HepG2 (cell line): ENCODE data around the gene TPRKB. TPM values are rescaled to one million over a fixed set of nuclear protein-coding genes. Genes with fewer than 3 reads are reported as not detected.

Source experiments
- CCAR2 ChIP-seq: fragments of 200-400 bp; formaldehyde crosslinking; optimal IDR thresholded peaks from 2 replicates; pipeline ENCODE3; 2018; ENCODE audit warnings: low read depth, mild to moderate bottlenecking, low read length, moderate library complexity
- FOXA3 ChIP-seq: IDR thresholded peaks from 2 replicates; pipeline ENCODE4 v1.6.1; 2016; ENCODE audit warnings: missing genetic modification reagents, missing compliant biosample characterization
- FOXP1 ChIP-seq, 2 experiments: fragments of 450-650 bp in 1 of 2; IDR thresholded peaks; 2 replicates each; pipeline ENCODE4 v1.6.1; 2017 to 2018; ENCODE audit warnings: antibody characterized with exemption in 1 of 2
- HMG20A ChIP-seq: IDR thresholded peaks from 2 replicates; pipeline ENCODE4 v1.6.1; 2016; ENCODE audit warnings: borderline replicate concordance
- KDM5B ChIP-seq: sonication (generic); formaldehyde crosslinking; IDR thresholded peaks from 2 replicates; pipeline ENCODE4 v1.4.0; 2020; ENCODE audit warnings: missing genetic modification reagents, mild to moderate bottlenecking, borderline replicate concordance
- MTF1 ChIP-seq: sonication (generic); formaldehyde crosslinking; IDR thresholded peaks from 2 replicates; pipeline ENCODE4 v1.5.0; 2020; ENCODE audit warnings: missing genetic modification reagents
- NCOR1 ChIP-seq: fragments of 200-600 bp; sonication (generic); IDR thresholded peaks from 2 replicates; pipeline ENCODE4 v1.7.0; 2017; ENCODE audit warnings: antibody characterized with exemption, low read length, borderline replicate concordance
- PCBP2 ChIP-seq: fragments of 200-400 bp; formaldehyde crosslinking; optimal IDR thresholded peaks from 2 replicates; pipeline ENCODE3; 2018; ENCODE audit warnings: low read length, low read depth; ENCODE audit not compliant: poor library complexity, severe bottlenecking
- PLRG1 ChIP-seq: fragments of 450-650 bp; conservative IDR thresholded peaks from 2 replicates; pipeline ENCODE4 v1.6.1; 2016
- SMAD9 ChIP-seq: sonication (generic); formaldehyde crosslinking; IDR thresholded peaks from 2 replicates; pipeline ENCODE4 v1.5.1; 2020; ENCODE audit warnings: mild to moderate bottlenecking, missing genetic modification reagents
- ZBTB40 ChIP-seq, 2 experiments: fragments of 450-650 bp in 1 of 2; sonication (generic) in 1 of 2; formaldehyde crosslinking in 1 of 2; IDR thresholded peaks; 2 replicates each; pipeline versions ENCODE4 v1.6.1 to v1.8.0; 2016 to 2022; ENCODE audit warnings: antibody characterized with exemption in 1 of 2, mild to moderate bottlenecking in 1 of 2, missing genetic modification reagents in 1 of 2
- ZC3H4 ChIP-seq: sonication (generic); formaldehyde crosslinking; IDR thresholded peaks from 2 replicates; pipeline ENCODE4 v1.4.0; 2020; ENCODE audit warnings: missing genetic modification reagents, borderline replicate concordance
- ZNF207 ChIP-seq: fragments of 450-650 bp; IDR thresholded peaks from 2 replicates; pipeline ENCODE4 v1.6.1; 2016; ENCODE audit warnings: antibody characterized with exemption, borderline replicate concordance
- ZNF343 ChIP-seq: sonication (generic); formaldehyde crosslinking; IDR thresholded peaks from 2 replicates; pipeline ENCODE4 v1.4.0; 2020; ENCODE audit warnings: mild to moderate bottlenecking, missing genetic modification reagents
- ZNF564 ChIP-seq: sonication (generic); formaldehyde crosslinking; IDR thresholded peaks from 2 replicates; pipeline ENCODE4 v1.8.1; 2023; ENCODE audit warnings: mild to moderate bottlenecking, missing genetic modification reagents
- ZNF766 ChIP-seq: sonication (generic); formaldehyde crosslinking; IDR thresholded peaks from 2 replicates; pipeline ENCODE4 v1.5.0; 2020; ENCODE audit warnings: missing genetic modification reagents, borderline replicate concordance
- ZNF850 ChIP-seq: sonication (generic); formaldehyde crosslinking; conservative IDR thresholded peaks from 2 replicates; pipeline ENCODE4 v1.9.0; 2021; ENCODE audit warnings: mild to moderate bottlenecking, missing genetic modification reagents
- polyA plus RNA-seq, 8 experiments: library from polyadenylated mRNA; depleted of rRNA in 3 of 8; stranded (reverse) in 7 of 8; unstranded in 1 of 8; fragments of >200 nt; fragmentation: Illumina TruSeq in 4 of 8; extraction: Trizol in 4 of 8; gene quantifications; 2 replicates each; pipeline versions ENCODE4 v1.2.1 to v1.2.3, GENCODE V29; 2011 to 2016; ENCODE audit warnings: low read depth in 4 of 8, missing spikeins in 1 of 8, mixed read lengths in 1 of 8; ENCODE audit not compliant: insufficient read depth in 1 of 8
- total RNA-seq, 5 experiments: library from RNA; depleted of rRNA; stranded (reverse); fragments of >200 nt; fragmentation: Illumina TruSeq; extraction: Trizol; gene quantifications; 2 replicates each; pipeline ENCODE4 v1.2.3, GENCODE V29; 2016; ENCODE audit warnings: low read depth in 1 of 5
- TF ChIP-seq, protein P1 (sequence below): sonication (generic); formaldehyde crosslinking; IDR thresholded peaks from 2 replicates; pipeline ENCODE4 v1.4.0; 2020; ENCODE audit warnings: missing genetic modification reagents, low read depth, mild to moderate bottlenecking, borderline replicate concordance

TPRKB gene
- total and polyA plus RNA-seq, 2 of the 13 experiments (the other 11 are each of a cell fraction or from before 2014, with no cell fraction given): 32.0 to 58.0 TPM

- TF ChIP-seq ZBTB40 (IDR thresholded peaks at IDR 0.05) (peak; percentile 96), ZBTB40 (CRISPR knock-in tag; IDR thresholded peaks at IDR 0.05) (peak; percentile 76; the same call in 1 of the 2 replicates), HMG20A (CRISPR knock-in tag) (no peak), FOXA3 (peak; percentile 69), PCBP2 (no peak), PLRG1 (no peak), ZNF766 (0 out of 2 replicates have a peak, but pooled peaks have one; percentile 22), FOXP1 (IDR thresholded peaks at IDR 0.05) (no peak), FOXP1 (CRISPR knock-in tag; IDR thresholded peaks at IDR 0.05) (no peak), CCAR2 (no peak), ZNF850 (CRISPR knock-in tag) (no peak), ZNF207 (no peak), SMAD9 (CRISPR knock-in tag) (peak; percentile 55; the same call in 1 of the 2 replicates), NCOR1 (peak; percentile 27; the same call in 1 of the 2 replicates), MTF1 (CRISPR knock-in tag) (peak; percentile 29; the same call in 1 of the 2 replicates), ZNF343 (peak; percentile 61; the same call in 1 of the 2 replicates), ZC3H4 (CRISPR knock-in tag) (no peak), KDM5B (CRISPR knock-in tag) (peak; percentile 84; the same call in 1 of the 2 replicates), ZNF564 (CRISPR knock-in tag) (no peak)
- TF ChIP-seq, protein P1, sequence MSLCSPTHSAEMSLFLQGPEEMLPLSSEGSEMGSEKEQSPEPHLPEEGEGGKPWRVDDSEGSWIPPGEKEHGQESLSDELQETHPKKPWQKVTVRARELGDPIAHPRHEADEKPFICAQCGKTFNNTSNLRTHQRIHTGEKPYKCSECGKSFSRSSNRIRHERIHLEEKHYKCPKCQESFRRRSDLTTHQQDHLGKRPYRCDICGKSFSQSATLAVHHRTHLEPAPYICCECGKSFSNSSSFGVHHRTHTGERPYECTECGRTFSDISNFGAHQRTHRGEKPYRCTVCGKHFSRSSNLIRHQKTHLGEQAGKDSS (CRISPR knock-in tag): no peak; the same call in 1 of the 2 replicates
Measured at GRCh38 chr2:73736855-73737779, at the start of gene TPRKB (continued).
